Measurements from ENCODE around the gene YOD1.

YOD1 gene

DNA sequence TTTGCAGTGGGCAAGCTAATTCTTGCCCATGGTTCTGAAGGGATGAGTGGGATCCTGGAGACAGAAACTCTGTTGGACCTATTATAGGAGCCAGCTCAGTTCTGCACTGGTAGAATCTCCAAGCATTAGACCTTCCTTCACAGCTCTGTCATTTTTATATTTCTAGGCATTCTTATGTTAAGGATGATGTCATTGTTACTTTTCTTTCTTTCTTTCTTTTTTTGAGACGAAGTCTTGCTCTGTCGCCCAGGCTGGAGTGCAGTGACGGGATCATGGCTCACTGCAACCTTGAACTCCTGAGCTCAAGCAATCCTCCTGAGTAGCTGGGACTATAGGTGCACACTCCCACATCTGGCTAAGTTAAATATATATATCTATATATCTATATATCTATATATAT, 9.6 kb upstream of the YOD1 start:
- no peaks in the 10 kb centered on the region for H4K20me1 ChIP-seq (ENCODE audit: insufficient read depth)
- H3K4me3 ChIP-seq (IDR thresholded peaks at IDR 0.05; ENCODE audit: insufficient read depth, low read depth, low read length) = no peak overlapping the region
- H3K27me3 ChIP-seq (ENCODE audit: insufficient read depth, low read depth) = no peaks in the 10 kb centered on the region
- no peak overlapping the region for H3K9ac ChIP-seq
- TF ChIP-seq, protein P1, sequence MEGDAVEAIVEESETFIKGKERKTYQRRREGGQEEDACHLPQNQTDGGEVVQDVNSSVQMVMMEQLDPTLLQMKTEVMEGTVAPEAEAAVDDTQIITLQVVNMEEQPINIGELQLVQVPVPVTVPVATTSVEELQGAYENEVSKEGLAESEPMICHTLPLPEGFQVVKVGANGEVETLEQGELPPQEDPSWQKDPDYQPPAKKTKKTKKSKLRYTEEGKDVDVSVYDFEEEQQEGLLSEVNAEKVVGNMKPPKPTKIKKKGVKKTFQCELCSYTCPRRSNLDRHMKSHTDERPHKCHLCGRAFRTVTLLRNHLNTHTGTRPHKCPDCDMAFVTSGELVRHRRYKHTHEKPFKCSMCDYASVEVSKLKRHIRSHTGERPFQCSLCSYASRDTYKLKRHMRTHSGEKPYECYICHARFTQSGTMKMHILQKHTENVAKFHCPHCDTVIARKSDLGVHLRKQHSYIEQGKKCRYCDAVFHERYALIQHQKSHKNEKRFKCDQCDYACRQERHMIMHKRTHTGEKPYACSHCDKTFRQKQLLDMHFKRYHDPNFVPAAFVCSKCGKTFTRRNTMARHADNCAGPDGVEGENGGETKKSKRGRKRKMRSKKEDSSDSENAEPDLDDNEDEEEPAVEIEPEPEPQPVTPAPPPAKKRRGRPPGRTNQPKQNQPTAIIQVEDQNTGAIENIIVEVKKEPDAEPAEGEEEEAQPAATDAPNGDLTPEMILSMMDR (conservative IDR thresholded peaks at IDR 0.05; ENCODE audit: low read depth, low read length) = no peak
- H3K27ac ChIP-seq = no peak overlapping the region
- peaks cover 27% of the 10 kb centered on the region for H3K4me1 ChIP-seq (ENCODE audit: low read depth, poor library complexity, severe bottlenecking)
- no peak overlapping the region for H3K4me2 ChIP-seq
- no peaks in the 10 kb centered on the region for H3K79me2 ChIP-seq (ENCODE audit: insufficient read depth, low read depth)
- H3K36me3 ChIP-seq (ENCODE audit: insufficient read depth) = no peaks in the 10 kb centered on the region
- H2AFZ ChIP-seq (ENCODE audit: low read depth) = no peak overlapping the region

DNA sequence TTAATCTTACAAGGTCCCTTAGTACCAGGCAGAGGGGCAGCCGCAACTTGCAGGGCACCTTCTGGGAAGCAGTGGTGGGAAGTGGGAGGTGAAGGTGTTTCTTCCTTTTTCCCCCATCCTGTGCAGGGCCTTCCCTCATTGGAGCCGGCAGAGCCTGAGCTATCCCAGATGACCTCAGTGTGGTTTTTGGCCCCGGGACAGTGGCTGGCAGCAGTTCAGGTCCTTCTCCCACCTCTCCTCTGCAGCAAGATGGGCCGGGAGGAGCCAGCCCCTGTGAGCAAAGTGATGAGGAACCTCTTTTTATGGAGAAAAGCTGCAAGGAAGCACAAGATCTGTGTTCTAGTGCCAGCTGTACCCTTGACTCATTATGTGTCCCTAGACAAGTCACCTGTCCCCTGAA, 8.9 kb upstream of the YOD1 start:
- TF ChIP-seq, protein P1 (conservative IDR thresholded peaks at IDR 0.05; ENCODE audit: low read depth, low read length) = no peak
- Histone ChIP-seq H3K79me2 (ENCODE audit: insufficient read depth, low read depth) (no peaks in the 10 kb centered on the region), H3K4me2 (peak overlapping the region; percentile 43; the same call in 1 of the 2 replicates), H3K27ac (no peak overlapping the region), H3K27me3 (ENCODE audit: insufficient read depth, low read depth) (no peaks in the 10 kb centered on the region), H3K4me3 (IDR thresholded peaks at IDR 0.05; ENCODE audit: insufficient read depth, low read depth, low read length) (no peak overlapping the region), H3K4me1 (ENCODE audit: low read depth, poor library complexity, severe bottlenecking) (peaks cover 30% of the 10 kb centered on the region), H3K36me3 (ENCODE audit: insufficient read depth) (no peaks in the 10 kb centered on the region), H3K9ac (no peak overlapping the region), H2AFZ (ENCODE audit: low read depth) (no peak overlapping the region), H4K20me1 (ENCODE audit: insufficient read depth) (no peaks in the 10 kb centered on the region)

DNA sequence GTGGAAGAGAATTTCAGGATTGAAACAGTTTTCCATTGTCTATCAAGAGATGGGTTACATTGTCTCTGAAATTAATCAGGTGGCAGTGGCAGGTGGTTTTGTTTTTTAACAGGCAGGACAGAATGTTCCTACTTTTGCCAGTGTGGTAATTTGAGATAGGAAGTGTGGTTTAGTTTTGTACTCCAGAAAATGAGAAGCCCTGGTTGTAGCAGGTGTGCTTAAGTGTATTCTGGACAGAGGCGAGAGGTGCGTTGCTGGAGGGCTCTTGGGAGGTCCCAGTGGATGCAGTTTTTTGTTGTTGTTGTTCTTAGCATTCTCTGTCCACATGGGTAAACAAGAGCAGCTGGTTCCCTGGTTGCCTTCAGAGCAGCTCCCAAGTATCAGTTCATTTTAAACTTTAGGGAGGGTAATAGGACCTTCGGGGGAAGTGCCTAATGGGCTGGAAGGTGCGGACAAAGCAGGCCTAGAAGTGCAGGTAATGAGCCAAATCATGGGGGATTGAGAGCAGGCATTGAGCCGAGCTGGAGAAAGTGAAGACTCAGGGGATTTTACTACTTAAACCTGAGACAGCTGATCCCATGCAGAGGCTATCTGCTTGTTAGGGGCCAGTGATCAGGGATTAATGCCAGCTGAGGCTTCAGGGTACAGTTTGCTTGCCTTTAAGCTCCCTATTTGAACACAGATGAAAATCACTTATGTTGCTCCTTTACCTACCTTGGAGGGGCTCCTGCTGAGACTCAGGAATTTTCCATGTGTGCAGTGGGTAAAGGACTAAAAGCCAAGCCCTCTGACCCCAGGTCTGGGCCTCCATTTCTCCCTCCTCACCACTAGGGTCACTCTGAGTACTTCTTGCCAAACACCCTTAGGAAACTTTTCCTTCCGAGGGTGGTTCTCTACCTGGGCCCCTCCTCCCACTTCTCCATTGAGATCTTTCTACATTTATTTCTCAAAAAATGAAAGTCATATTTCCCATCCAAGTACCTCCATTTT, 8.2 kb upstream of the YOD1 start:
- H3K36me3 ChIP-seq (ENCODE audit: insufficient read depth) = no peaks in the 10 kb centered on the region
- peaks cover 37% of the 10 kb centered on the region for H3K4me1 ChIP-seq (ENCODE audit: low read depth, poor library complexity, severe bottlenecking)
- no peaks in the 10 kb centered on the region for H3K79me2 ChIP-seq (ENCODE audit: insufficient read depth, low read depth)
- peak overlapping the region; percentile 14; the same call in 1 of the 2 replicates for H3K27ac ChIP-seq
- no peak overlapping the region for H2AFZ ChIP-seq (ENCODE audit: low read depth)
- H3K9ac ChIP-seq = no peak overlapping the region
- no peak overlapping the region for H3K4me3 ChIP-seq (IDR thresholded peaks at IDR 0.05; ENCODE audit: insufficient read depth, low read depth, low read length)
- H3K27me3 ChIP-seq (ENCODE audit: insufficient read depth, low read depth) = no peaks in the 10 kb centered on the region
- H3K4me2 ChIP-seq = peak overlapping the region; percentile 43
- TF ChIP-seq, protein P1 (conservative IDR thresholded peaks at IDR 0.05; ENCODE audit: low read depth, low read length) = 0 out of 2 replicates have a peak, but pooled peaks have one; percentile 14
- H4K20me1 ChIP-seq (ENCODE audit: insufficient read depth) = no peaks in the 10 kb centered on the region

DNA sequence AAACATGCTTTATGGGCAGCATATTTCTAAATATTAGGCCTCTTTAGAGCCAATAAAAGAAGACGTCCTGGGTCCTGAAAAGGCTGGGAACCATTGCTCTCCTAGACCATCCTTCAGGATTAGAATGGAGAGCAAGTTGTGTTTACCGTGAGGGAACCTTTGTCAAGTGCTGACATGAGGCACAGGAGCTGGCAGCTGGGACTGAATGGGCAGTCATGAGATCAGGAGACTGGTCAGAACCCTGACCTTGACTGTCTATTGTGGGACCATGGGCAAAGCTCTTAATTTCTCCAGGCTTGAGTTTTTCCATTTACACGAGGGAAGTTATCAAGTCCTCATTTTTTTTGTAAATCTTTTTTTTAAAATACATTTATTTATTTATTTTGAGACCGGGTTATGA, 7.2 kb upstream of the YOD1 start:
- Histone ChIP-seq H2AFZ (ENCODE audit: low read depth) (no peak overlapping the region), H3K79me2 (ENCODE audit: insufficient read depth, low read depth) (no peaks in the 10 kb centered on the region), H3K27me3 (ENCODE audit: insufficient read depth, low read depth) (no peaks in the 10 kb centered on the region), H3K4me2 (peak overlapping the region; percentile 43; the same call in 1 of the 2 replicates), H3K4me1 (ENCODE audit: low read depth, poor library complexity, severe bottlenecking) (peaks cover 41% of the 10 kb centered on the region), H3K4me3 (IDR thresholded peaks at IDR 0.05; ENCODE audit: insufficient read depth, low read depth, low read length) (no peak overlapping the region), H3K27ac (no peak overlapping the region), H3K9ac (no peak overlapping the region), H4K20me1 (ENCODE audit: insufficient read depth) (no peaks in the 10 kb centered on the region), H3K36me3 (ENCODE audit: insufficient read depth) (no peaks in the 10 kb centered on the region)
- TF ChIP-seq, protein P1 (conservative IDR thresholded peaks at IDR 0.05; ENCODE audit: low read depth, low read length) = no peak
